Left kidney (tissue), 2 donors: Measurements from ENCODE around the gene ZNF598. TPM values are rescaled to one million over a fixed set of nuclear protein-coding genes. Genes with fewer than 3 reads are reported as not detected.
"Not testable (repeated sequence)": the region's sequence is repeated elsewhere in the genome, so short reads cannot be mapped to it uniquely, and the experiment has no call there.

Source experiments
- DNase-seq: peaks from one replicate; pipeline ENCODE4 v3.0.0-alpha.2; 2013
- polyA plus RNA-seq: library from polyadenylated mRNA; unstranded; fragments of 120-200 nt; gene quantifications from one replicate; pipeline ENCODE4 v1.2.1, GENCODE V29; 2013; ENCODE audit not compliant: insufficient read length

The ZNF598 gene
- polyA plus RNA-seq, 1 donor = 15.8 TPM

- DNase-seq = peak; percentile 83
These were observed 50.2 kb downstream of the ZNF598 start, which contains the start of gene NDUFB10 for GRCh38 chr16:1959269-1960039. Gene NDUFB10 (plus strand): TSS chr16:1959538. CDS start chr16:1959625, 87 bp downstream.

GRCh38 chr16:1958715-1959268, 50.8 kb downstream of the ZNF598 start:
- DNase-seq = no peak

- not testable (repeated sequence) for DNase-seq
These were observed 51.5 kb downstream of the ZNF598 start for GRCh38 chr16:1958143-1958491.

GRCh38 chr16:1957434-1958142, 52.0 kb downstream of the ZNF598 start:
- not testable (repeated sequence) for DNase-seq

- DNase-seq = no peak
These were observed 55.9 kb downstream of the ZNF598 start for GRCh38 chr16:1953734-1954133.

GRCh38 chr16:1950559-1950958, 59.1 kb downstream of the ZNF598 start:
- no peak for DNase-seq

GRCh38 chr16:1950047-1950446, 59.6 kb downstream of the ZNF598 start:
- no peak for DNase-seq

GRCh38 chr16:1949507-1949906, 60.1 kb downstream of the ZNF598 start:
- DNase-seq = no peak

Other genes starting within 250 kb of the ZNF598 start
- 18.0 TPM for gene NME3, start 238.3 kb downstream of the ZNF598 start, polyA plus RNA-seq
- gene EME2, start 237.0 kb downstream of the ZNF598 start, polyA plus RNA-seq = 10.7 TPM
- 53.8 TPM for gene MRPS34, start 236.7 kb downstream of the ZNF598 start, polyA plus RNA-seq
- 32.8 TPM for gene SPSB3, start 227.2 kb downstream of the ZNF598 start, polyA plus RNA-seq
- gene NUBP2, start 226.9 kb downstream of the ZNF598 start, polyA plus RNA-seq = 33.6 TPM
- gene IGFALS, start 216.1 kb downstream of the ZNF598 start, polyA plus RNA-seq = 1.6 TPM
- gene HAGH, start 183.0 kb downstream of the ZNF598 start, polyA plus RNA-seq = 33.9 TPM
- 35.5 TPM for gene FAHD1, start 182.6 kb downstream of the ZNF598 start, polyA plus RNA-seq
- gene MEIOB, start 137.7 kb downstream of the ZNF598 start, polyA plus RNA-seq = 3.2 TPM
- 0.15 TPM for gene HS3ST6, start 91.4 kb downstream of the ZNF598 start, polyA plus RNA-seq
- 55.9 TPM for gene MSRB1, start 66.6 kb downstream of the ZNF598 start, polyA plus RNA-seq
- gene RPL3L, start 55.1 kb downstream of the ZNF598 start, polyA plus RNA-seq = 0.18 TPM
- gene NDUFB10, start 50.3 kb downstream of the ZNF598 start, polyA plus RNA-seq = 116 TPM
- 1,628 TPM for gene RPS2, start 45.0 kb downstream of the ZNF598 start, polyA plus RNA-seq
- gene RNF151, start 43.0 kb downstream of the ZNF598 start, polyA plus RNA-seq = not detected
- gene TBL3, start 37.8 kb downstream of the ZNF598 start, polyA plus RNA-seq = 30.3 TPM
- gene NOXO1, start 28.4 kb downstream of the ZNF598 start, polyA plus RNA-seq = 0.78 TPM
- 23.1 TPM for gene GFER, start 25.6 kb downstream of the ZNF598 start, polyA plus RNA-seq
- gene SYNGR3, start 19.9 kb downstream of the ZNF598 start, polyA plus RNA-seq = 1.5 TPM
- 3.8 TPM for gene NPW, start 10.0 kb upstream of the ZNF598 start, polyA plus RNA-seq
- 82.9 TPM for gene NHERF2, start 17.1 kb upstream of the ZNF598 start, polyA plus RNA-seq
- gene NTHL1, start 38.0 kb upstream of the ZNF598 start, polyA plus RNA-seq = 14.7 TPM
- 165 TPM for gene TSC2, start 38.2 kb upstream of the ZNF598 start, polyA plus RNA-seq
- 82.5 TPM for gene PKD1, start 126.1 kb upstream of the ZNF598 start, polyA plus RNA-seq
- gene RAB26, start 138.8 kb upstream of the ZNF598 start, polyA plus RNA-seq = 2.1 TPM
- gene TRAF7, start 146.0 kb upstream of the ZNF598 start, polyA plus RNA-seq = 55.7 TPM
- 1.5 TPM for gene CASKIN1, start 186.8 kb upstream of the ZNF598 start, polyA plus RNA-seq
- gene MLST8, start 195.6 kb upstream of the ZNF598 start, polyA plus RNA-seq = 39.7 TPM
- gene BRICD5, start 201.0 kb upstream of the ZNF598 start, polyA plus RNA-seq = 6.7 TPM
- gene PGP, start 205.0 kb upstream of the ZNF598 start, polyA plus RNA-seq = 16.8 TPM
- 14.7 TPM for gene E4F1, start 213.8 kb upstream of the ZNF598 start, polyA plus RNA-seq
- 0.93 TPM for gene DNASE1L2, start 226.6 kb upstream of the ZNF598 start, polyA plus RNA-seq
- 55.2 TPM for gene ECI1, start 241.8 kb upstream of the ZNF598 start, polyA plus RNA-seq